Astrocyte (in vitro differentiated cells and primary cell): ENCODE data around the gene PELI3. TPM values are rescaled to one million over a fixed set of nuclear protein-coding genes. Genes with fewer than 3 reads are reported as not detected.

Source experiments
- DNase-seq: peaks from one replicate; pipeline ENCODE4 v3.0.0-alpha.2; 2010; ENCODE audit warnings: low read depth
- FAIRE-seq: peaks from 2 replicates; lab custom pipeline; 2011; peaks lifted over from hg19 to GRCh38; lab: Jason Lieb, UNC
- H2AFZ ChIP-seq: 2 replicates; pipeline ENCODE4 v1.6.0; 2012; ENCODE audit warnings: low read depth, low read length, inconsistent platforms
- H3K27ac ChIP-seq: 2 replicates; pipeline ENCODE4 v1.5.1; 2011; ENCODE audit warnings: low read depth, low read length, inconsistent platforms
- H3K27me3 ChIP-seq: 2 replicates; pipeline ENCODE4 v1.6.0; 2011; ENCODE audit warnings: low read length, inconsistent platforms; ENCODE audit not compliant: insufficient read depth
- H3K36me3 ChIP-seq: 2 replicates; pipeline ENCODE4 v1.5.1; 2011; ENCODE audit warnings: low read length, inconsistent platforms; ENCODE audit not compliant: insufficient read depth
- H3K4me1 ChIP-seq: 2 replicates; pipeline ENCODE4 v1.5.1; 2011; ENCODE audit warnings: low read length, inconsistent platforms; ENCODE audit not compliant: insufficient read depth
- H3K4me2 ChIP-seq: 2 replicates; pipeline ENCODE4 v1.6.0; 2012; ENCODE audit warnings: low read length, inconsistent platforms
- H3K4me3 ChIP-seq: 2 replicates; pipeline ENCODE4 v1.5.1; 2011; ENCODE audit warnings: low read depth, mild to moderate bottlenecking, low read length, inconsistent platforms; ENCODE audit not compliant: insufficient read depth
- H3K79me2 ChIP-seq: 2 replicates; pipeline ENCODE4 v1.6.0; 2012; ENCODE audit warnings: mild to moderate bottlenecking, low read length, inconsistent platforms; ENCODE audit not compliant: insufficient read depth
- H3K9ac ChIP-seq: 2 replicates; pipeline ENCODE4 v1.6.0; 2012; ENCODE audit warnings: mild to moderate bottlenecking, low read length, inconsistent platforms
- H3K9me3 ChIP-seq: 2 replicates; pipeline ENCODE4 v1.5.1; 2012; ENCODE audit warnings: low read depth, mild to moderate bottlenecking, low read length, inconsistent platforms; ENCODE audit not compliant: insufficient read depth
- H4K20me1 ChIP-seq: 2 replicates; pipeline ENCODE4 v1.6.0; 2012; ENCODE audit warnings: low read length, inconsistent platforms; ENCODE audit not compliant: insufficient read depth
- H3K27ac Mint-ChIP-seq: one replicate; pipeline ENCODE4 v1.8.0; 2021; ENCODE audit warnings: mild to moderate bottlenecking, mixed read lengths; ENCODE audit not compliant: unreplicated experiment
- H3K27me3 Mint-ChIP-seq: one replicate; pipeline ENCODE4 v1.8.0; 2021; ENCODE audit warnings: low read depth, mixed read lengths; ENCODE audit not compliant: unreplicated experiment
- H3K36me3 Mint-ChIP-seq: one replicate; pipeline ENCODE4 v1.8.0; 2021; ENCODE audit warnings: low read depth, mixed read lengths; ENCODE audit not compliant: unreplicated experiment
- H3K4me1 Mint-ChIP-seq: one replicate; pipeline ENCODE4 v1.8.0; 2021; ENCODE audit warnings: low read depth, mixed read lengths; ENCODE audit not compliant: unreplicated experiment
- H3K4me3 Mint-ChIP-seq: one replicate; pipeline ENCODE4 v1.8.0; 2021; ENCODE audit warnings: mild to moderate bottlenecking, moderate library complexity, mixed read lengths; ENCODE audit not compliant: unreplicated experiment
- H3K9me3 Mint-ChIP-seq: one replicate; pipeline ENCODE4 v1.8.0; 2021; ENCODE audit warnings: mild to moderate bottlenecking, mixed read lengths; ENCODE audit not compliant: unreplicated experiment
- EZH2 ChIP-seq: IDR thresholded peaks from 2 replicates; pipeline ENCODE4 v1.6.1; 2012; ENCODE audit warnings: mild to moderate bottlenecking, low read length, inconsistent platforms; ENCODE audit not compliant: insufficient read depth
- total RNA-seq: library from RNA; stranded (reverse); gene quantifications from 2 replicates; pipeline ENCODE4 v1.2.1, GENCODE V29; 2021
- TF ChIP-seq, protein P1 (sequence below): IDR thresholded peaks from 2 replicates; pipeline ENCODE4 v1.5.1; 2011; ENCODE audit warnings: low read depth, mild to moderate bottlenecking, inconsistent platforms, low read length, moderate library complexity; ENCODE audit not compliant: insufficient read depth

The PELI3 gene
- total RNA-seq, 1 donor from 2014 or later: 4.6 TPM

DNA sequence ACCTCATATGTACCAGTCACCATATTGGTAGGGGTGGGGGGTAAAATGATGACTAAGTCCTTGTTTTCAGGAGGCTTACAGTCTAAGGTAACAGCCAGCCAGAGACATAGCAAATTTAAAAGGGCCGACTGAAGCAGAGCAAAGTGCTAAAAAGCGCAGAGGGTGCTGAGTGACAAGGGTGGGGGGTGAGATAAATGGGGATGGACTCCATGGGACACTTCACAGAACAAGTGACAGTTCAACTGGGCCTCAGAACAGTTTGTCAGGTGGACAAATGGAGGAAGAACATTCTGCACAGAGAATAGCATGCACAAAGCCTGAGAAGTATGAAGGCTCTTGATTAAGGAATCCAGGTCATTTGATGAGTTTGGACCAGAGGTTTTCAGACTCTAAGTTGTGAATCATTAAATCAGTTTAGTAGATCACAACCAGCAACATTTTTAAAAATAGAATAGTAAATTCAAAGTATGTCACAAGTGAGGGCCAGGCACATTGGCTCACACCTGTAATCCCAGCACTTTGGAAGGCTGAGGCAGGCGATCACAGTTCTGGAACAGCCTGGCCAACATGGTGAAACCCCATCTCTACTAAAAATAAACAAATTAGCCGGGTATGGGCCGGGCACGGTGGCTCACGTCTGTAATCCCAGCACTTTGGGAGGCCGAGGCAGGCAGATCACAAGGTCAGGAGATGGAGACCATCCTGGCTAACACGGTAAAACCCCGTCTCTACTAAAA, 57.8 kb downstream of the PELI3 start:
- Histone ChIP-seq H3K9me3 (no peaks in the 10 kb centered on the region), H3K9ac (no peak overlapping the region), H3K27ac (no peak overlapping the region), H3K4me2 (no peak overlapping the region), H3K4me3 (no peak overlapping the region), H3K36me3 (peaks cover 10% of the 10 kb centered on the region), H3K27me3 (no peaks in the 10 kb centered on the region), H3K79me2 (no peaks in the 10 kb centered on the region), H4K20me1 (no peaks in the 10 kb centered on the region), H3K4me1 (no peaks in the 10 kb centered on the region), H2AFZ (no peak overlapping the region)
- H3K27ac Mint-ChIP-seq: no peak overlapping the region
- TF ChIP-seq EZH2: no peak
- TF ChIP-seq, protein P1, sequence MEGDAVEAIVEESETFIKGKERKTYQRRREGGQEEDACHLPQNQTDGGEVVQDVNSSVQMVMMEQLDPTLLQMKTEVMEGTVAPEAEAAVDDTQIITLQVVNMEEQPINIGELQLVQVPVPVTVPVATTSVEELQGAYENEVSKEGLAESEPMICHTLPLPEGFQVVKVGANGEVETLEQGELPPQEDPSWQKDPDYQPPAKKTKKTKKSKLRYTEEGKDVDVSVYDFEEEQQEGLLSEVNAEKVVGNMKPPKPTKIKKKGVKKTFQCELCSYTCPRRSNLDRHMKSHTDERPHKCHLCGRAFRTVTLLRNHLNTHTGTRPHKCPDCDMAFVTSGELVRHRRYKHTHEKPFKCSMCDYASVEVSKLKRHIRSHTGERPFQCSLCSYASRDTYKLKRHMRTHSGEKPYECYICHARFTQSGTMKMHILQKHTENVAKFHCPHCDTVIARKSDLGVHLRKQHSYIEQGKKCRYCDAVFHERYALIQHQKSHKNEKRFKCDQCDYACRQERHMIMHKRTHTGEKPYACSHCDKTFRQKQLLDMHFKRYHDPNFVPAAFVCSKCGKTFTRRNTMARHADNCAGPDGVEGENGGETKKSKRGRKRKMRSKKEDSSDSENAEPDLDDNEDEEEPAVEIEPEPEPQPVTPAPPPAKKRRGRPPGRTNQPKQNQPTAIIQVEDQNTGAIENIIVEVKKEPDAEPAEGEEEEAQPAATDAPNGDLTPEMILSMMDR: no peak
- peaks cover 3% of the 10 kb centered on the region for H3K9me3 Mint-ChIP-seq
- no peak for DNase-seq
- H3K27me3 Mint-ChIP-seq: no peaks in the 10 kb centered on the region
- FAIRE-seq: no peak
- no peak overlapping the region for H3K4me3 Mint-ChIP-seq
- no peaks in the 10 kb centered on the region for H3K4me1 Mint-ChIP-seq
- H3K36me3 Mint-ChIP-seq: peaks cover 21% of the 10 kb centered on the region

Other genes starting within 250 kb of the PELI3 start
- gene KLC2, start 209.2 kb upstream of the PELI3 start, total RNA-seq: 43.1 and 44.8 TPM in 2 replicates
- 109 and 120 TPM in 2 replicates for gene RAB1B, start 198.3 kb upstream of the PELI3 start, total RNA-seq
- 12.2 and 12.3 TPM in 2 replicates for gene CNIH2, start 188.7 kb upstream of the PELI3 start, total RNA-seq
- gene YIF1A, start 177.8 kb upstream of the PELI3 start, total RNA-seq: 129 and 159 TPM in 2 replicates
- gene TMEM151A, start 175.0 kb upstream of the PELI3 start, total RNA-seq: 1.8 and 2.0 TPM in 2 replicates
- 50.9 and 58.8 TPM in 2 replicates for gene CD248, start 149.9 kb upstream of the PELI3 start, total RNA-seq
- gene RIN1, start 130.5 kb upstream of the PELI3 start, total RNA-seq: 8.5 and 12.0 TPM in 2 replicates
- 43.5 and 47.8 TPM in 2 replicates for gene BRMS1, start 121.8 kb upstream of the PELI3 start, total RNA-seq
- 25.2 and 28.4 TPM in 2 replicates for gene B4GAT1, start 119.3 kb upstream of the PELI3 start, total RNA-seq
- gene SLC29A2, start 95.1 kb upstream of the PELI3 start, total RNA-seq: 5.0 and 6.6 TPM in 2 replicates
- 0.20 and 0.50 TPM in 2 replicates for gene NPAS4, start 45.9 kb upstream of the PELI3 start, total RNA-seq
- gene MRPL11, start 28.1 kb upstream of the PELI3 start, total RNA-seq: 30.0 and 33.1 TPM in 2 replicates
- 57.4 and 60.0 TPM in 2 replicates for gene DPP3, start 13.5 kb downstream of the PELI3 start, total RNA-seq
- gene BBS1, start 43.7 kb downstream of the PELI3 start, total RNA-seq: 18.8 and 20.3 TPM in 2 replicates
- gene ZDHHC24, start 79.1 kb downstream of the PELI3 start, total RNA-seq: 13.5 and 15.6 TPM in 2 replicates
- not detected in 2 replicates for gene ACTN3, start 80.0 kb downstream of the PELI3 start, total RNA-seq
- 1.5 and 4.0 TPM in 2 replicates for gene CTSF, start 101.7 kb downstream of the PELI3 start, total RNA-seq
- 0.31 and 0.34 TPM in 2 replicates for gene CCDC87, start 126.2 kb downstream of the PELI3 start, total RNA-seq
- gene CCS, start 126.3 kb downstream of the PELI3 start, total RNA-seq: 23.1 and 23.2 TPM in 2 replicates
- 47.6 and 59.7 TPM in 2 replicates for gene RBM14, start 149.7 kb downstream of the PELI3 start, total RNA-seq
- 151 and 153 TPM in 2 replicates for gene RBM4, start 171.8 kb downstream of the PELI3 start, total RNA-seq
- 17.3 and 20.3 TPM in 2 replicates for gene RBM4B, start 211.0 kb downstream of the PELI3 start, total RNA-seq